HEK293 (cell line): ENCODE data around the gene SYCN.

ENCODE experiments used
- KLF10 ChIP-seq: fragments of 450-650 bp; IDR thresholded peaks from 2 replicates; pipeline ENCODE4 v1.5.1; 2018; ENCODE audit warnings: missing biosample characterization, mild to moderate bottlenecking, missing genetic modification characterization
- ZBTB7A ChIP-seq: fragments of 450-650 bp; formaldehyde crosslinking; IDR thresholded peaks from 2 replicates; pipeline ENCODE4 v1.5.1; 2016; ENCODE audit warnings: low read depth, missing biosample characterization, missing genetic modification characterization
- ZNF175 ChIP-seq: fragments of 450-650 bp; formaldehyde crosslinking; IDR thresholded peaks from 2 replicates; pipeline ENCODE4 v1.5.1; 2016; ENCODE audit warnings: missing biosample characterization, missing genetic modification characterization
- ZNF202 ChIP-seq: fragments of 450-650 bp; formaldehyde crosslinking; IDR thresholded peaks from 2 replicates; pipeline ENCODE4 v1.5.1; 2016; ENCODE audit warnings: missing biosample characterization, missing genetic modification characterization, borderline replicate concordance
- ZNF324 ChIP-seq: fragments of 450-650 bp; formaldehyde crosslinking; IDR thresholded peaks from 2 replicates; pipeline ENCODE4 v1.5.1; 2016; ENCODE audit warnings: missing biosample characterization, missing genetic modification characterization
- ZNF585B ChIP-seq: fragments of 450-650 bp; formaldehyde crosslinking; IDR thresholded peaks from 2 replicates; pipeline ENCODE4 v1.5.1; 2016; ENCODE audit warnings: missing biosample characterization, missing genetic modification characterization
- ZNF768 ChIP-seq: fragments of 450-650 bp; formaldehyde crosslinking; IDR thresholded peaks from 2 replicates; pipeline ENCODE4 v1.5.1; 2018; ENCODE audit warnings: missing biosample characterization, mild to moderate bottlenecking, missing genetic modification characterization
- TF ChIP-seq, protein P1 (sequence below): fragments of 450-650 bp; formaldehyde crosslinking; IDR thresholded peaks from 2 replicates; pipeline ENCODE4 v1.5.1; 2016; ENCODE audit warnings: missing biosample characterization, missing genetic modification characterization
- TF ChIP-seq, protein P2 (sequence below): fragments of 450-650 bp; formaldehyde crosslinking; IDR thresholded peaks from 2 replicates; pipeline ENCODE4 v1.5.1; 2016; ENCODE audit warnings: missing biosample characterization, missing genetic modification characterization

DNA sequence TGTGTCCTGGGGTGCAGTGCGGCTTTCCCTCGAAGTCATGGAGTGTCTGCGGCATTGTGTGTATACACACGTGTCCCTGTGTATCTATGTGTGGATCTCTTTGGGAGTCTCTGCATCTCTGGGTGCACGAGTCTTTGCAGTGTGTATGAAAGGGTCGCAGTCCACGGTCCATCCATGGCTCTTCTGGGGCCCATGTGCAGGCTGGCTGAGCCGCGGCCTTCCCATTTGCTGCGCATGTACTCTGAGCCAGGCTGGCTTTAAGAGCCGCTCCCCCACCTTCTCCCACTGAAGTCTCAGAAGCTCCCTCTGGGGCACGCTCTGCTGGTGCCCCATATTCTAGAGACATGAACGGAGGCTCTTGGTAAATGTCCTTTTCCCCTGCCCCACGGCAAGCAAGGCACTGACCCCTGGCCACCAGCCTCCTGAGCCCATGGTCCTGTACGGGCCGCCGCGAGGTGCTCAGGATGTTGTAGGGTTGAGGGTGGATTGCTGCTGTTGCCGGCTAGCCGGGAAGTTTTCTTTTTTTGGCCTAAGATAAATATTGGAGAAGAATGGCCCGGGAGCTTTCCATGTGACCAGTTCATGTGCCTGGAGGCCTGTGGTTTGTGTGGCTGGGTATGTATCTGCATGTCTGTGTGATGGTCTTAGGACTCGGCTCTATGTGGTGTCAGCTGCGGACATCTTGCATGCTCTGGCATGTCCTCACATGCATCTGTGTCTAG is 46.6 kb downstream of the SYCN start:
- TF ChIP-seq, protein P1, sequence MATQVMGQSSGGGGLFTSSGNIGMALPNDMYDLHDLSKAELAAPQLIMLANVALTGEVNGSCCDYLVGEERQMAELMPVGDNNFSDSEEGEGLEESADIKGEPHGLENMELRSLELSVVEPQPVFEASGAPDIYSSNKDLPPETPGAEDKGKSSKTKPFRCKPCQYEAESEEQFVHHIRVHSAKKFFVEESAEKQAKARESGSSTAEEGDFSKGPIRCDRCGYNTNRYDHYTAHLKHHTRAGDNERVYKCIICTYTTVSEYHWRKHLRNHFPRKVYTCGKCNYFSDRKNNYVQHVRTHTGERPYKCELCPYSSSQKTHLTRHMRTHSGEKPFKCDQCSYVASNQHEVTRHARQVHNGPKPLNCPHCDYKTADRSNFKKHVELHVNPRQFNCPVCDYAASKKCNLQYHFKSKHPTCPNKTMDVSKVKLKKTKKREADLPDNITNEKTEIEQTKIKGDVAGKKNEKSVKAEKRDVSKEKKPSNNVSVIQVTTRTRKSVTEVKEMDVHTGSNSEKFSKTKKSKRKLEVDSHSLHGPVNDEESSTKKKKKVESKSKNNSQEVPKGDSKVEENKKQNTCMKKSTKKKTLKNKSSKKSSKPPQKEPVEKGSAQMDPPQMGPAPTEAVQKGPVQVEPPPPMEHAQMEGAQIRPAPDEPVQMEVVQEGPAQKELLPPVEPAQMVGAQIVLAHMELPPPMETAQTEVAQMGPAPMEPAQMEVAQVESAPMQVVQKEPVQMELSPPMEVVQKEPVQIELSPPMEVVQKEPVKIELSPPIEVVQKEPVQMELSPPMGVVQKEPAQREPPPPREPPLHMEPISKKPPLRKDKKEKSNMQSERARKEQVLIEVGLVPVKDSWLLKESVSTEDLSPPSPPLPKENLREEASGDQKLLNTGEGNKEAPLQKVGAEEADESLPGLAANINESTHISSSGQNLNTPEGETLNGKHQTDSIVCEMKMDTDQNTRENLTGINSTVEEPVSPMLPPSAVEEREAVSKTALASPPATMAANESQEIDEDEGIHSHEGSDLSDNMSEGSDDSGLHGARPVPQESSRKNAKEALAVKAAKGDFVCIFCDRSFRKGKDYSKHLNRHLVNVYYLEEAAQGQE (tag by site-specific recombination): no peak
- TF ChIP-seq, protein P2, sequence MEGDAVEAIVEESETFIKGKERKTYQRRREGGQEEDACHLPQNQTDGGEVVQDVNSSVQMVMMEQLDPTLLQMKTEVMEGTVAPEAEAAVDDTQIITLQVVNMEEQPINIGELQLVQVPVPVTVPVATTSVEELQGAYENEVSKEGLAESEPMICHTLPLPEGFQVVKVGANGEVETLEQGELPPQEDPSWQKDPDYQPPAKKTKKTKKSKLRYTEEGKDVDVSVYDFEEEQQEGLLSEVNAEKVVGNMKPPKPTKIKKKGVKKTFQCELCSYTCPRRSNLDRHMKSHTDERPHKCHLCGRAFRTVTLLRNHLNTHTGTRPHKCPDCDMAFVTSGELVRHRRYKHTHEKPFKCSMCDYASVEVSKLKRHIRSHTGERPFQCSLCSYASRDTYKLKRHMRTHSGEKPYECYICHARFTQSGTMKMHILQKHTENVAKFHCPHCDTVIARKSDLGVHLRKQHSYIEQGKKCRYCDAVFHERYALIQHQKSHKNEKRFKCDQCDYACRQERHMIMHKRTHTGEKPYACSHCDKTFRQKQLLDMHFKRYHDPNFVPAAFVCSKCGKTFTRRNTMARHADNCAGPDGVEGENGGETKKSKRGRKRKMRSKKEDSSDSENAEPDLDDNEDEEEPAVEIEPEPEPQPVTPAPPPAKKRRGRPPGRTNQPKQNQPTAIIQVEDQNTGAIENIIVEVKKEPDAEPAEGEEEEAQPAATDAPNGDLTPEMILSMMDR (tag by site-specific recombination): no peak
- no peak for TF ChIP-seq ZNF202
- no peak for TF ChIP-seq KLF10 (tag by site-specific recombination)
- TF ChIP-seq ZNF175: no peak
- TF ChIP-seq ZBTB7A: no peak
- TF ChIP-seq ZNF324 (tag by site-specific recombination): no peak
- TF ChIP-seq ZNF768 (tag by site-specific recombination): no peak
- no peak for TF ChIP-seq ZNF585B (tag by site-specific recombination)
